ENCODE data around the gene ZNHIT2.

Gene ZNHIT2

DNA sequence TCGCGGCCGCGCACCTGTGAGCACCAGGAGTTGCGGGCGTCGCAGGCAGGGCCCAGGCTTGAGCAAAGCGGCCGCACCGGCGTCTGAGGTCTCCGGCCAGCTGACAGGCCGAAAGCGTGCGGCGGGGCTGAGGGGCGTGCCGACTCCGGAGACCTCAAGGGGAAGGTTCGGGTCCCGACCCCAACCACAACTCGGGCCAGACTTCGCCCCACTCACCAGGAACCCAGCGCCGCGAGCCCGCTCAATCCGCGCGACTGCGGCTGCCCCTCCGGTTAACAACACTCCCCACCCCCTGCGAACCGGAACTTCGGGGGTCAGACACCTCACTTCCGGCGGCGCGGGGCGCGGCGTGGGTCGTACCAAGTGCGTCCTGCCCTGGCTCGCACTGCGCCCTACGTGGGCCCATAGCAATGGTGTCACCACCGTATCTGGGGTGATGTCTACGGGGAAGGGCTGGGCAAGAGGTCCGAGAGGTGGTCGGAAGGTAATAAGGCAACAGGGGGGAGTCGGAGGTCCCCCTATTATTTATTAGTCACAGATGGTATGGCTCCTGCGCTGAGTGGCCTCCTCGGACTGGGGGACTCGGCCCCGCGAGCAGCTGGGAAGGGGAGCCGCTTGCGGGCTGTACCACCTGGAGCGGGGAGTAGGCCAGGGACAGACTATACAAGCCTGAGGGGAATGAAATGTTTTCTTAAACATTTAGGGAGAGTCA lies 16.9 kb upstream of the ZNHIT2 start, which contains the start of gene SYVN1:
TSS of gene SYVN1 (minus strand) at position 280 of the 712 bp plus-strand sequence. CDS start 918 bp downstream, outside the sequence.
- FAIRE-seq, result no peak

DNA sequence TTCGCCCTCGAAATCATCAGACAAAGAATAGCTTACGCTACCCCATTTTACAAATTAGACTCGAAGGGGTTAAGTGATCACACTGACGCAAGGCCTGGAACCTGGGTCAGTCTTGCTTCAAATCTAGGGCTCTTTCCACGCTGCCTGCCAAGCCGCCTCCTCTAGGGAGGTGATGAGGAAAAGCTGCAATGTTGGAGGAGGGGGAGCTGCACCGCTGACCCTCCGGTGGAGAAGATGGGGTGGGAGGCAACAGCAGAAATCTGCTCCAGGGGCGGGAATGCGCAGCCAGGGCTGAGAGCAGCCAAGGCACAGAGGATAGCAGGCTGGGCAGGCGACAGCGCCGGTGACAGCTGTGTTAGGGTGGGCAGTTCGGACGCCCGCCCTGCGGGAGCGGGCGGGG lies 16.2 kb upstream of the ZNHIT2 start:
- no peak for FAIRE-seq

GRCh38 chr11:65132988-65133700 lies 15.6 kb upstream of the ZNHIT2 start:
- FAIRE-seq, result no peak

GRCh38 chr11:65132238-65132987 lies 14.9 kb upstream of the ZNHIT2 start:
- no peak for FAIRE-seq

DNA sequence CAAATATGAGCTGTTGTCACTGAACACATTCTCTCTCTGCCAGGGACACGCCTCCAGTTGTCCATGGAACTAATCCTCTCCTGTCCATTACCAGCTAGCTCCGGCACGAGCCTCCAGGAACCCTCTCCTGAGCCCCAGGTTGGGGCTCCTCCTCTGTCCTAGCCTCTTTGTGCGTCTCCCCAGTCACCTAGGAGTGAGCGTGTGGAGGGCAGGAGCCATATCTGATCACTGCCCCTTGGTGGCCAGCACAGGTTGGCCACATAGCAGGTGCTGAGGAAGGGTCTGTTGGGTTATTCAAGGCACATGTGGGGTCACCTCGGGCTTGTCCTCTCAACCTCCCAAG lies 14.4 kb upstream of the ZNHIT2 start:
- FAIRE-seq, result no peak

DNA sequence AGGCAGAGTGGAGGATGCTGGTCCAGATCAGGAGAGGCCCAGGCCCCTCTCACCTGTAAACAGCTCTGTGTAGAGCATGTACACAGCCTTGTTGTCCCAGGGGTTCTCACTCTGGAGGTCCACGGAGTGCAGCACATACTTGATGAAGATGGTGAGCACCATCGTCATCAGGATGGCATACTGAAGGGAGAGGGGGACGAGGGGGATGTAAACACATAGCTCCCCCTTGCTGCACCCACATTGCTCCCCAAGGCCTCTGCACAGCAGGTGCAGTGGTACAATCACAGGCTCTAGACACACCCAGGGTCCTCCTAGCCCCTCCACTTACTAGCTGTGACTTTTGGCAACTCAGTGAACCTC lies 13.9 kb upstream of the ZNHIT2 start:
- FAIRE-seq, result no peak

- FAIRE-seq, result no peak
Observed at GRCh38 chr11:65130631-65131416, 13.3 kb upstream of the ZNHIT2 start.

DNA sequence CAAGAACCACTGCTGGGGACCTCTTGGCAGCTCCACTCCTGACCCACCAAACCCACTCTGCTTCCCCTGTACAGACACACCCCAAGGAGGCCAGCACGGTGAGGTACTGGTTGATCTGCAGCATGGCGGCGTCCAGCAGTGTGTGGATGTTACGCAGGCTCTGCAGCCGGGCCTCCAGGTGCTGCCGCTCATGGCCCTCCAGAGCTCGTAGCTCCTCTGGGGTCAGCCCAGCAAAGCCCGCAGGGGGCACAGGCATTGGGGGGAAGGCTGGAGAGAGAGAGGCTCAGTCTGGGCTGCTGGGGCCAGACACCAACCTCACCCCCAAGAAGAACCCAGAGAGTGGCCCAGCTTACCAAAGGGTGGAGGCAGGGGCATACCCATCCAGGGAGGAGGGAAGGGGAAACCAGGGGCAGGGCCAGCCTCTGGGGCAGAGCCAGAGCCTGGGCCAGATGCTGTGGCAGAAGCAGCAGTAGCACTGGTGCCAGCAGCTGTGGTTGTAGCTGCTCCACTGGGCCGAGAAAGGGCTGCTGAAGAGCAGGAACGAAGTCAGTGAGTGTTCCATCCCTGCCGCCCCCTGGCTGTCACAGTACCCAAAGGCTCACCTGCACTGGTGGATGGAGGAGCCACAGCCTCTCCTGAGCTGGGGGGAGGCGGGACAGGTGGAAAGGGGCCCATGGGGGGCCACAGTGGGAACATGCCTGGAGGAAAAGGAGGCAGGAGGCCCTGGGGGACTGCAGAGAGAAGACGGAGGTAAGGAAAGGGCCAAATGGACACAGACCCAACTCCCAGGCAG lies 12.3 kb upstream of the ZNHIT2 start:
- FAIRE-seq, result no peak

- no peak for FAIRE-seq
Observed at GRCh38 chr11:65128182-65129145, 11.0 kb upstream of the ZNHIT2 start.

- no peak for FAIRE-seq
Observed at GRCh38 chr11:65127473-65128181, 10.1 kb upstream of the ZNHIT2 start.

- FAIRE-seq, result no peak
Observed at GRCh38 chr11:65126624-65127274, 9.2 kb upstream of the ZNHIT2 start.

GRCh38 chr11:65125197-65126056 lies 7.9 kb upstream of the ZNHIT2 start:
- no peak for FAIRE-seq

DNA sequence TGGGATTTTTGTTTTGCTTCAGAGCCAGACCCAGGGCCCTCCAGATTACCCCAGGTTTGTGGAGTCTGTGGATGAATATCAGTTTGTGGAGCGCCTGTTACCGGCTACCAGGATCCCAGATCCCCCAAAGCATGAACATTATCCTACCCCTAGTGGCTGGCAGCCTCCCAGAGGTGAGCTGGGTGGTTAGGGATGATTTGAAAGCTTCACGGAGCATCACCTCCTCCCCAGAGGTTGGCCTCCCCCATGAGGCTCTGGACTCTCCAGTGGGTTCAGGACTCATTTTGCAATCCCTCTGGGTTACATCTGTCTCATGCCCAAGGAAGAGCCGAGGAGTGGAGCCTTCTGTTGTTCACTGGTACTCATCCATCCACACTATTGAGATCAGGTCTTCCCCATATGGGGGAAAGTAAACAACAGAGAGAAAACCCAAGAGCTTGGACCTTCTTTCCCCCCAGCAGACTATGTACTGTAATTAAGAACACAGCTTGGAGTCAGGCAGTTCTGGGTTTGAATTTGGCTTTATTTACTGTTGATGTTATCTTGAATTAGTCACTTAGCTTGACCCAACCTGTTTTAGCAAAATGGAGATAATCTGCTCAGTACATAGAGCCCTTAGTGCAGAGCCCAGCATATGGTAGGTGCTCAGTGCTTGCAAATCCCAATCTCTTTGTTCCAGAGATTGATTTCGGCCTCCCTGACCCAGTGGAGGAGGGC lies 7.1 kb upstream of the ZNHIT2 start:
- FAIRE-seq, result no peak

DNA sequence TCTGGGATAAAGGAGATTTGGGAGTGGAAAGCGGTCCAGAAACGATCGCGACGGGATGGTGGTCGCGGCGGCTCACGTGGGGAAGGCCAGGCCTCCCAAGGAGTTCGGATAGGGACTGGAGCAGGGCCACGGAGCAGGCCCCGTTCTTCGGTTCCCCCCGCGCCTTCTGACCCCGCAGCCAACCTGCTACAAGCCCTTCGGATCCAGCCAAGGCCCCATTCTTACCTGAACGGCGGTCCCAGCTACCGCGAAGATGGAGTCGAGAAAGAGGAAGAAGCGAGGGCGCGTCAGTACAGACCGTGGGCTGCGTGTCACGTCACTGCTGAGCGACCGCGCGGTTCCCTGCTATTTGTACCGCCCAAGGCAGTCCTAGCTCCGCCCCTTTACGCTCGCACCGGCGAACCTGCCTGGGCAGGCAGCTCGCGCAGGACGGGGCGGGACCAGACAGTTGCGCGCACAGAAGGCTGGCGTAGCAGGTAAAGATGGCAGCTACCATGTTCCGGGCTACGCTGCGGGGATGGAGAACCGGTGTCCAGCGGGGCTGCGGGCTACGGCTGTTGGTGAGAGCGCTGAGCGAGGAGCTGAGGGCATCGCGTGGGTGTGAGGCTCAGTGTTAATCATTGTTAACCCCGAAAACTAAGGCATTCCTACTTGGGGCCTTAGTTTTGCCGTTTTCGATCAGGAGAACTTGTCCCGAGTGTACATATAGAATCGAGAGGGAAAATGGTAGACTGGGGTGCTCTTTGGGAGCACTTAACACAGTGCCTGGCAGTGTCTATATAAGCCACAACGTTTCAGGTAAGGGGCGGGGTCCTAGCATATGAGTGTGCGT lies 4.6 kb upstream of the ZNHIT2 start, which contains the start of the genes FAU and MRPL49:
TSS of gene FAU (minus strand) at position 270 of the 832 bp plus-strand sequence. CDS start 321 bp downstream, outside the sequence.
TSS of gene MRPL49 (plus strand) at position 457 of the 832 bp plus-strand sequence. CDS start at position 483, 26 bp downstream.
- FAIRE-seq, result peak; percentile 87

- no peak for FAIRE-seq
Observed at GRCh38 chr11:65121447-65121864, 4.0 kb upstream of the ZNHIT2 start.

- FAIRE-seq, result no peak
Observed at GRCh38 chr11:65120831-65121230, 3.3 kb upstream of the ZNHIT2 start.

DNA sequence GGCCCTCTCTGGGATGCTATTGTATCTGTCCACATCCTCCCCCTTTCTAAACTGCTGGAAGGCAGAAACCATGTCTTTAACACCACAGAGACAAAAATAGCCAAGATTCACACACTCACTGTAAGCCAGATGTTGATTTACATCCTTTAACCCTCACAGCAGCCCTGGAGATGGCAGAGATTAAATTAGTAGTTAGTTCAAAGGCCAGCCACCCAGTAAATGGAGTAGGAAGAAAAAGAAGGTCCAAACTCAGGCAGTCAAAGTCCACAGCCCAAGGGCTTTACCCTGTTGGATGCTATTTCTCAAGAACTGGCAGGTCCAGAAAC lies 2.1 kb upstream of the ZNHIT2 start:
- FAIRE-seq, result no peak

All from A204.1 (cell line).